Loucy (cell line): ENCODE data around the gene GLYR1.

Experiments
- EZH2phosphoT487 ChIP-seq: fragments of 200-600 bp; IDR thresholded peaks from 2 replicates; pipeline ENCODE4 v1.6.1; 2018; ENCODE audit warnings: antibody characterized with exemption, mild to moderate bottlenecking, moderate library complexity, borderline replicate concordance
- TF ChIP-seq, protein P1 (sequence below): fragments of 200-600 bp; sonication (generic); conservative IDR thresholded peaks from 2 replicates; pipeline ENCODE4 v1.5.1; 2014; ENCODE audit warnings: mild to moderate bottlenecking, antibody characterized with exemption, low read length

DNA sequence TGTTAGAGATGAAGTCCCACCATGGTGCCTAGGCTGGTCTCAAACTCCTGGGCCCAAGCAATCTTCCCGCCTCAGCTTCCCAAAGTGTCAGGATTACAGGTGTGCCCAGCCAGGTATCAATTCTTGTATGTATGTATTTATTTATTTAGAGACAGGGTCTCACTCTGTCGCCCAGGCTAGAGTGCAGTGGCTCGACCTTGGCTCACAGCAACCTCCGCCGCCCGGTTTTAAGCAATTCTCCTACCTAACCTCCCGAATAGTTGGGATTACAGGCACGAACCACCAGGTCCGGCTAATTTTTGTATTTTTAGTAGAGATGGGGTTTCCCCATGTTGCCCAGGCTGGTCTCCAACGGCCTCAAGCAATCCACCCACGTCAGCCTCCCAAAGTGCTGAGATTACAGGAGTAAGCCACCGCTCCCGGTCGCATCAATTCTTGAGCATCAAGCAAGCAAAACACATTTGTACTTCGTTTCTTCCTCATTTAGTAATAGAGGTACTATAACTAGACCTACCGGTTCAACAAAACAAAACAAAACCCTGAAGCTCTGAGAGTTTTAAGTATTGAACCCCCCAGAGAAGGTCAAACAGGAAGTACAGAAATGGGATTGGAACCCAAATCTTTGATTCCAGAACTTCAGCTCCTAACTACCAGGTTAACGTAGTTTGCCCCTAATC is 79.1 kb downstream of the GLYR1 start:
- TF ChIP-seq, protein P1, sequence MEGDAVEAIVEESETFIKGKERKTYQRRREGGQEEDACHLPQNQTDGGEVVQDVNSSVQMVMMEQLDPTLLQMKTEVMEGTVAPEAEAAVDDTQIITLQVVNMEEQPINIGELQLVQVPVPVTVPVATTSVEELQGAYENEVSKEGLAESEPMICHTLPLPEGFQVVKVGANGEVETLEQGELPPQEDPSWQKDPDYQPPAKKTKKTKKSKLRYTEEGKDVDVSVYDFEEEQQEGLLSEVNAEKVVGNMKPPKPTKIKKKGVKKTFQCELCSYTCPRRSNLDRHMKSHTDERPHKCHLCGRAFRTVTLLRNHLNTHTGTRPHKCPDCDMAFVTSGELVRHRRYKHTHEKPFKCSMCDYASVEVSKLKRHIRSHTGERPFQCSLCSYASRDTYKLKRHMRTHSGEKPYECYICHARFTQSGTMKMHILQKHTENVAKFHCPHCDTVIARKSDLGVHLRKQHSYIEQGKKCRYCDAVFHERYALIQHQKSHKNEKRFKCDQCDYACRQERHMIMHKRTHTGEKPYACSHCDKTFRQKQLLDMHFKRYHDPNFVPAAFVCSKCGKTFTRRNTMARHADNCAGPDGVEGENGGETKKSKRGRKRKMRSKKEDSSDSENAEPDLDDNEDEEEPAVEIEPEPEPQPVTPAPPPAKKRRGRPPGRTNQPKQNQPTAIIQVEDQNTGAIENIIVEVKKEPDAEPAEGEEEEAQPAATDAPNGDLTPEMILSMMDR = no peak
- no peak for TF ChIP-seq EZH2phosphoT487
